ENCODE data around the gene NGEF. TPM values are rescaled to one million over a fixed set of nuclear protein-coding genes. Genes with fewer than 3 reads are reported as not detected.

Gene NGEF
- total RNA-seq, 1 donor from 2014 or later: 0.16 TPM

GRCh38 chr2:232889876-232890401 lies 123.1 kb downstream of the NGEF start:
- Mint-ChIP-seq H3K27me3 (ENCODE audit: low read depth, unreplicated experiment) (peaks cover 57% of the 10 kb centered on the region), H3K4me3 (ENCODE audit: unreplicated experiment) (no peak overlapping the region)
- DNase-seq (ENCODE audit: low read depth): no peak

GRCh38 chr2:232888839-232889529 lies 124.1 kb downstream of the NGEF start:
- no peak for DNase-seq (ENCODE audit: low read depth)
- H3K9ac ChIP-seq (ENCODE audit: low read length): no peak overlapping the region
- no peaks in the 10 kb centered on the region for H3K79me2 ChIP-seq (ENCODE audit: insufficient read depth, low read length)
- no peaks in the 10 kb centered on the region for H3K9me3 ChIP-seq (ENCODE audit: insufficient read depth, low read depth, low read length)
- no peak overlapping the region for H3K4me2 ChIP-seq (ENCODE audit: low read length)
- no peak overlapping the region for H3K4me3 ChIP-seq (ENCODE audit: insufficient read depth, low read depth, low read length)
- peaks cover 49% of the 10 kb centered on the region for H3K27me3 Mint-ChIP-seq (ENCODE audit: low read depth, unreplicated experiment)
- no peak overlapping the region for H3K27ac ChIP-seq (ENCODE audit: low read depth, low read length)
- peaks cover 14% of the 10 kb centered on the region for H3K4me1 Mint-ChIP-seq (ENCODE audit: low read depth, unreplicated experiment)
- H3K27ac Mint-ChIP-seq (ENCODE audit: unreplicated experiment): no peak overlapping the region
- FAIRE-seq: no peak
- H4K20me1 ChIP-seq (ENCODE audit: insufficient read depth, low read length): no peaks in the 10 kb centered on the region
- H3K4me3 Mint-ChIP-seq (ENCODE audit: unreplicated experiment): no peak overlapping the region
- H3K4me1 ChIP-seq (ENCODE audit: insufficient read depth, low read length): peaks cover 14% of the 10 kb centered on the region
- peaks cover 1% of the 10 kb centered on the region for H3K9me3 Mint-ChIP-seq (ENCODE audit: unreplicated experiment)
- H3K36me3 Mint-ChIP-seq (ENCODE audit: low read depth, unreplicated experiment): no peaks in the 10 kb centered on the region
- H3K27me3 ChIP-seq (ENCODE audit: insufficient read depth, low read length): no peaks in the 10 kb centered on the region
- H2AFZ ChIP-seq (ENCODE audit: low read depth, low read length): no peak overlapping the region
- TF ChIP-seq EZH2 (IDR thresholded peaks at IDR 0.05; ENCODE audit: insufficient read depth, low read length) (no peak), CTCF (IDR thresholded peaks at IDR 0.05; ENCODE audit: insufficient read depth, low read depth, low read length) (no peak)
- no peaks in the 10 kb centered on the region for H3K36me3 ChIP-seq (ENCODE audit: insufficient read depth, low read length)

More at GRCh38 chr2:232889876-232890401, 123.1 kb downstream of the NGEF start:
- Histone ChIP-seq H3K27me3 (ENCODE audit: insufficient read depth, low read length) (no peaks in the 10 kb centered on the region), H4K20me1 (ENCODE audit: insufficient read depth, low read length) (no peaks in the 10 kb centered on the region), H2AFZ (ENCODE audit: low read depth, low read length) (no peak overlapping the region), H3K79me2 (ENCODE audit: insufficient read depth, low read length) (no peaks in the 10 kb centered on the region), H3K9ac (ENCODE audit: low read length) (no peak overlapping the region), H3K9me3 (ENCODE audit: insufficient read depth, low read depth, low read length) (no peaks in the 10 kb centered on the region), H3K4me1 (ENCODE audit: insufficient read depth, low read length) (peaks cover 14% of the 10 kb centered on the region), H3K4me3 (ENCODE audit: insufficient read depth, low read depth, low read length) (no peak overlapping the region), H3K4me2 (ENCODE audit: low read length) (no peak overlapping the region), H3K36me3 (ENCODE audit: insufficient read depth, low read length) (no peaks in the 10 kb centered on the region), H3K27ac (ENCODE audit: low read depth, low read length) (no peak overlapping the region)
- H3K9me3 Mint-ChIP-seq (ENCODE audit: unreplicated experiment): peaks cover 1% of the 10 kb centered on the region
- FAIRE-seq: no peak
- no peak for TF ChIP-seq EZH2 (IDR thresholded peaks at IDR 0.05; ENCODE audit: insufficient read depth, low read length)
- no peak for TF ChIP-seq CTCF (IDR thresholded peaks at IDR 0.05; ENCODE audit: insufficient read depth, low read depth, low read length)
- no peaks in the 10 kb centered on the region for H3K36me3 Mint-ChIP-seq (ENCODE audit: low read depth, unreplicated experiment)
- H3K27ac Mint-ChIP-seq (ENCODE audit: unreplicated experiment): no peak overlapping the region
- peaks cover 14% of the 10 kb centered on the region for H3K4me1 Mint-ChIP-seq (ENCODE audit: low read depth, unreplicated experiment)
